Measurements from ENCODE around the gene EDN2.

EDN2 gene

GRCh38 chr1:41523949-41524675 is 39.6 kb upstream of the EDN2 start:
- H3K4me3 ChIP-seq (replicated peaks in 1 of 2; ENCODE audit: low read depth in 2 of 2, low read length in 2 of 2), result no peak overlapping the region
- TF ChIP-seq CTCF (IDR thresholded peaks at IDR 0.05; ENCODE audit: low read depth, low read length), result no peak
- DNase-seq (ENCODE audit: low read depth in 2 of 2), result no peak

- H3K4me3 ChIP-seq (replicated peaks in 1 of 2; ENCODE audit: low read depth in 2 of 2, low read length in 2 of 2), result no peak overlapping the region
- no peak for TF ChIP-seq CTCF (IDR thresholded peaks at IDR 0.05; ENCODE audit: low read depth, low read length)
- DNase-seq (ENCODE audit: low read depth in 2 of 2), result no peak
Observed at GRCh38 chr1:41523071-41523470, 38.6 kb upstream of the EDN2 start.

DNA sequence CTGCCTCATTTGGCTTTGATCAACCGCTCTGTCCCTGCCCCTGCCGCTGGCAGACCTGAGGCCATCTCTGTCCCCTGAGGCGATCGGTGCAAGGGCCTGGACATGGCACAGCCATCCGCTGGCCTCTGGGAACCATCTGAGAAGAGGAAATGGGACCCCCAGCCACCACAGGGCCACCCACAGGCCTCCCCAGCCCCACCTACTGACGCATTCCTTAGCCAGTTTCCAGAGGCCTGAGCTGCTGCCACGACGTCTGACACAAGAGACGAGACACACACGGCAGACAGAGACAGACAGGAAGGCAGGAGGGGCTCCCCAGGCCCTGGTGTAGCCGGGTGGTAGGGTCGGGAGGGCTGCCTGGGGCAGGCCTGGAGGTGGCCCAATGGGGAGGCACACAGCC is 37.3 kb upstream of the EDN2 start:
- no peak for DNase-seq (ENCODE audit: low read depth in 2 of 2)
- no peak for TF ChIP-seq CTCF (IDR thresholded peaks at IDR 0.05; ENCODE audit: low read depth, low read length)
- no peak overlapping the region for H3K4me3 ChIP-seq (replicated peaks in 1 of 2; ENCODE audit: low read depth in 2 of 2, low read length in 2 of 2)

- TF ChIP-seq CTCF (IDR thresholded peaks at IDR 0.05; ENCODE audit: low read depth, low read length), result no peak
- H3K4me3 ChIP-seq (replicated peaks in 1 of 2; ENCODE audit: low read depth in 2 of 2, low read length in 2 of 2), result no peak overlapping the region
- DNase-seq (ENCODE audit: low read depth in 2 of 2), result no peak
Observed at GRCh38 chr1:41520951-41521752, 36.7 kb upstream of the EDN2 start.

- DNase-seq (ENCODE audit: low read depth in 2 of 2), result no peak
- no peak for TF ChIP-seq CTCF (IDR thresholded peaks at IDR 0.05; ENCODE audit: low read depth, low read length)
- H3K4me3 ChIP-seq (replicated peaks in 1 of 2; ENCODE audit: low read depth in 2 of 2, low read length in 2 of 2), result no peak overlapping the region
Observed at GRCh38 chr1:41519667-41520066, 35.2 kb upstream of the EDN2 start.

DNA sequence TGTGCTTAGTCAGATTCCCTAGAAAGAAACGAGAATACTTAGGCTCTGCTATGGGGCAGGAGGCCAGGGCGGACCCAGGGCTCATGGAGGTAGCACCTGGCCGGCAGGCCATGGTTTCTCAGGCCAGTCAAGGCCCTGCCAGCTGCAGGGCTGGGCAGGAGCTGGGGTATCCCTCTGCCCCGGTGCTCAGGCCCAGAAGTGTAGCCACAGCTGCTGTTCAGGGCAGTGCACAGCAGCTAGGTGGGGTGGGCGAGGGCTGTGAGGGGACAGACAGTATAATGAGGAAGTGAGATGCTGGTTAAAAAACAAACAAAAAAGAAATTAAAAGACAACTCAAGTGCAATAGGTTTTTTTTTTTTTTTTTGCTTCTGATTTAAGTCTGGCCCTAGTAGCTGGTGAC is 34.0 kb upstream of the EDN2 start:
- no peak overlapping the region for H3K4me3 ChIP-seq (replicated peaks in 1 of 2; ENCODE audit: low read depth in 2 of 2, low read length in 2 of 2)
- no peak for TF ChIP-seq CTCF (IDR thresholded peaks at IDR 0.05; ENCODE audit: low read depth, low read length)
- no peak for DNase-seq (ENCODE audit: low read depth in 2 of 2)
